Measurements from ENCODE around the gene TBC1D19.
"Not testable (repeated sequence)": the region's sequence is repeated elsewhere in the genome, so short reads cannot be mapped to it uniquely, and the experiment has no call there.

Gene TBC1D19

GRCh38 chr4:26685250-26685649 lies 101.4 kb downstream of the TBC1D19 start:
- DNase-seq: no peak

GRCh38 chr4:26687728-26688127 lies 103.8 kb downstream of the TBC1D19 start:
- DNase-seq: peak; percentile 88

DNA sequence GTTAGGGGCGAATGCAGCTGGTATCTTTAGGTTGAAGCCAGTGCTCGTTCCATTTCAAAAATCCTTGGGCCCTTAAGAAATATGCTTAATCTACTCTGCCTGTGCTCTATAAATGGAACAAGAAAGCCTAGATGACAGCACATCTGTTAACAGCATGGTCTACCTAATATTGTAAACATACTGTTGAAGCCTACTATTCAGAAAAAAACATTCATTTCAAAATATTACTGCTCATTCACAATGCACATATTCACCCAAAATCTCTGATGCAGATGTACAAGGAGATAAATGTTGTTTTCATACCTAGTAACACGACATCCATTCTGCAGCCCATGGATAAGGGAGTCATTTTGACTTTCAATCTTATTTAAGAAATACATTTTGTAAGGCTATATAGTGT lies 106.6 kb downstream of the TBC1D19 start:
- DNase-seq: no peak

GRCh38 chr4:26692014-26692726 lies 108.3 kb downstream of the TBC1D19 start:
- peak; percentile 23 for DNase-seq

DNA sequence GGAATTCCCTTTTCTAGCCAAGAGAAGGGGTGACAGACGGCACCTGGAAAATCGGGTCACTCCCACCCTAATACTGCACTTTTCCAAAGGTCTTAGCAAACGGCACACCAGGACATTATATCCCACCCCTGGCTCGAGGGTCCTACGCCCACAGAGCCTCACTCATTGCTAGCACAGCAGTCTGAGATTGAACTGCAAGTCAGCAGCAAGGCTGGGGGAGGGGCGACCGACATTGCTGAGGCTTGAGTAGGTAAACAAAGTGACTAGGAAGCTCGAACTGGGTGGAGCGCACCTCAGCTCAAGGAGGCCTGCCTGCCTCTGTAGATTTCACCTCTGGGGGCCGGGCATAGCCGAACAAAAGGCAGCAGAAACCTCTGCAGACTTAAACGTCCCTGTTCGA lies 110.2 kb downstream of the TBC1D19 start:
- not testable (repeated sequence) for DNase-seq

DNA sequence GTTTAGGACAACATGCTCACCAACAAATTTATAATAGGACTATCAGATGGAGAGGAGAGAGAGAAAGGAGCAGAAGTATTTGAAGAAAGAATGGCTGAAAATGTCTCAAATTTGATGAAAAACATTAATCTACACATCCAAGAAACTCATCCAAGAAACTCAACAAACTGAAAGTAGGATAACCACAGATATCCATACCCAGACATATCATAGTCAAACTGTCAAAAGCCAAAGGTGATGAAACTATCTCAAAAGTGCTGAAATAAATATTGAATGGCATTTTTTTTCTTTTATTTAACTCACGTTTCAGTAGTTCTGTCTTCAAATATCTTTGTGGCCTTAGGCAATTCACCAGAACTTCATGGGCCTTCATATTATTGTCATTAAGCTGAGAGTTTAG lies 116.2 kb downstream of the TBC1D19 start:
- peak; percentile 6 for DNase-seq

GRCh38 chr4:26701095-26701494 lies 117.2 kb downstream of the TBC1D19 start:
- DNase-seq: no peak

- no peak for DNase-seq
Observed at GRCh38 chr4:26701786-26702227, 117.9 kb downstream of the TBC1D19 start.

- no peak for DNase-seq
Observed at GRCh38 chr4:26707342-26707741, 123.5 kb downstream of the TBC1D19 start.

DNA sequence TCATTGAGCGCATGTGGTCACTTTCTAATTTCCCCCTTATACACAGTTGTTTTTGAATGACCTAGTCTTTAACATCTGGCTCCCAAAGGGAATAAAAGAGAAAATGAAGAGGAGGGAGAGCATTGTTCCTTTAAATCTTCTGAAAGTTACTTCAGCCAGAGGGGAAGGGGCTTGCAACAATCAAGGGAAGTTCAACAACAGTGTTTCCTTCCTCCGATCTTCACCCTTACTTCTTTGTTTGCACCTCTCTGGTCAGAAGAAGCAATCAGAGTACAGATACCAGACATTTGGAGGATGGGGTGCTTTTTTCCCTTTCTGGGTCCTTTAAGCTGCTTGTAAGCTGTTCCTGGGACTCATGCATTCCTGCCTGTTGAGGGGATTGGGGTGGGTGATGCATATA lies 125.4 kb downstream of the TBC1D19 start:
- DNase-seq: no peak

- DNase-seq: no peak
Observed at GRCh38 chr4:26713563-26714151, 129.8 kb downstream of the TBC1D19 start.

DNA sequence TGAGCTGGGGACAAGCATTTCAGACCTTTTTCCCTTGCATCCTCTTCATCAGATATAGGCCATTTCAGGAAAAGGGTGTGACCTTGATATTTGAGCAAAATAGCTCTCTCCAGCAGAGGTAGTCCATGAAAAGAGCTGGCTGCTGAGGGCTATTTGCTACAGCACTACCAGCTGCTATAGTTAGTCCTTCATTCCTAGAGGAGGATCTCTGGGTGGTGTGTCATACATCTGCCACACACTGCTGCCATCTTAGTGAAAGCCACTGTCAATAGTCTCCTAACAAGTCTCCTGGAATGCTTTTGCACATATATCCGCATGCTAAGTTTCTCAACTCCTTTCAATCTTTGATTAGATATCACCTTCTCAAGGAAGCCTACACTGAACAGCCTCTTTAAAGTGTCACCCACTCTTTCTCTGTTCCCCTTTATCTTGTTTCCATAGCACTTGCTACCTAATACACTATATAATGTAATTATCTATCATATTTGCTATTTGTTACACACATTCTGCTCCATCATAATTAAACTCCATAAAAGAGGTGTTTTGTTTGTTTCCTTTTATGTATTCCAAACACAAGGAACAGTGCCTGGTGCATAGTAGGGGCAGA lies 131.9 kb downstream of the TBC1D19 start:
- no peak for DNase-seq

DNA sequence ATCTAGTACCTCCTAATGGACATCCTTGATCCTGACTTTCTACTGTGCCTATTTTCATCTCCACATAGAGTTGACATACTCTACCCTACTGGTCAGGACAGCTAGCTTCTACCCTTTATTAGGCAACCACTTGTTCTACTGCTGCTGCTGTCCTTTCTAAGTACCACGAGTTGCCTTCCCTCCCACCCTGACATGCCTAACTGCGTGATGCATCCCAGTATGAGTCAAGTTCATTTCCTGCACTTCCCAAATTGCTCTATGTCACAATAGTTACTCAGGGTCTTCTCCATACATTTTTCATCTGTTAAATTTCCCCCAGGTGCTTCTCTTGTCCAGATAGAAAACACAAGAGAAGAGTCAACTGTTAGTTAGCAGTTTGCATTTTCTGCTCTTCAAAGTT lies 133.4 kb downstream of the TBC1D19 start:
- peak; percentile 70 for DNase-seq

GRCh38 chr4:26719954-26720552 lies 136.2 kb downstream of the TBC1D19 start:
- DNase-seq: peak; percentile 37

DNA sequence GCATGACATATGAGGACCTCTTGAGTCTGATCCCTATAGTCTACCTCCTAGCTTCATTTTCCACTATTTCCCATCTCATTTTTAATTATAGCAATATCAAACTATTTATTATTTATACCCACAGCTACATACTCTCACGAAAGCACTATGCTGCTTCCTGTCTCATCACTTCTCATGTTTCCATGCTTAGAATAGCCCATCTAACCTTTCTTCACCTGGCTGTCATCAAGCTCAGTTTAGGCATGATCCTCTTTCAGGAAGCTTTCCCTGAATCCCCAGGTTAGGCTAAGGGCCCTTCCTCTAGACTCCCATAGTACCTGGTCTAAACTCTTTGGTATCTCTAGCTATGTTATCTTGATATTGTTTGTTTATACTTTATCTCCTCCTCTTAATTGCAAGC lies 137.8 kb downstream of the TBC1D19 start:
- DNase-seq: no peak

- peak; percentile 10 for DNase-seq
Observed at GRCh38 chr4:26723216-26723615, 139.3 kb downstream of the TBC1D19 start.

GRCh38 chr4:26724534-26724933 lies 140.7 kb downstream of the TBC1D19 start:
- DNase-seq: no peak

DNA sequence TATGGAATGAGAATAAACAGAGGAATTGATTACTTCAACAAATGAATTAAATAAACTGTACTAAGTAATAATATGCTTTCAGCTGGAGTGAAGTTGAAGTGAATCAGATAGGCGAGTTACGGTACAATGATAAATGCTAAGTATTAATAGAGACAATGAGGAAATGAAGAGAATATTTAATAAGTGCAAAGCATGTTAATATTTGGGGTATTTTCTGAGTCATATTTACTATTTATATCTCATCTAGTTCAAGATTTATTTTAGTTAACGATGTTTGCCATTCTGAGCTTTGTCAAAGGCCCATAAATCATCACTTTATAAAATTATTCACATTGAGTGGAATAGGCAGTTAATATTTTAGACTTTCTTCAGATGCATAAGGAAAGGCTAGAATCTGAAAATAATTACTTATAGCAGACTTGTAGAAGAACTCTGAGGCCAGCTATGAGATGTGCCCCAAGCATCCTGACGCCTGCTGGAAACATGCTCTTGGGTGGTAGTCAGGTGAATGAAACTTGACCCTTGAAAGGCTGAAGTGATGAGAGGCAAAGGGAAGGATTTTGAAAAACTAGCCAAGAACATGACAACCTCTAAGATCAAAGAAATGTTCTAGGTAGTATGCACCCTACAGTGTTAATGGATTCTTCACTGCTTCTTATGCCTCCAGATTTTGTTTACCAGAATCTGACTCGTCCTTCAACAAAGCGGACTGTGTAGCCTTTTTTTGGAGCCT lies 142.9 kb downstream of the TBC1D19 start:
- DNase-seq: no peak

DNA sequence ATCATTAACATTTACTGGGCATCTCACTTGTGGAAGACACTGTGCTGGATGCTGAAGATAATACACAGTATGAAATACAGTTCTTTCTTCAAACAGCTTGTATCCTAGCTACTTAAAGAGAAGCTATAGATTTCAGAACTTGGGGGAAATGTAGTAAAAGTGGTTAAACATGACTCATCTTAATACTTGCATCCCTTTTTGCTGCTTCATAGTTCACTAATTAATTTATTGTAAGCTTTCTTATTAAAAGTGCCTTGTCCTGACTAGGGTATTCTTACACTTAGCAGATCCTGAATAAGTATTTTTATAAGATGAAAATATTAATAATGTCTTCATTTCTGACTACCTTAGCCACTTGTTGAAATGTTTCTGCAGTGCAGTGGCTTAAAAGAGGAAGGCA lies 144.0 kb downstream of the TBC1D19 start:
- DNase-seq: no peak

GRCh38 chr4:26729027-26729426 lies 145.1 kb downstream of the TBC1D19 start:
- no peak for DNase-seq

DNA sequence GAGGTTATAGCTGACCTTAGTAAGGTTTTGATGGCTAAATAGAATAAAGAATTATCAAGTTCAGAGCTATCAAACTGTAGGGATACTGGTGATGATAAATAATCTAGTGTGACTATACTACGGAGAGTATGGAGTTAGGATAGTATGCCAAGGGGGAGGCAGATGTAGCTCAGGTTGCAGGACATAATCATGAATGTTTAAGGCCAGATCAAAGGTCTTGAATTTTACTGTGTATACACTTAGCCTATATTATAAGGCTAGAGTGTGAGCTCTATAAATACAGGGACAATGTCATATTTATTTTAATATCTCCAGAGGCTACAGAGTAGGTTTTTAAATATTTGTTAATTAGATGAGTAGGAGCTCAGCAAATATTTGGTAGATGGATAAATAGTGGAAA lies 145.7 kb downstream of the TBC1D19 start:
- no peak for DNase-seq

GRCh38 chr4:26731351-26732035 lies 147.6 kb downstream of the TBC1D19 start:
- DNase-seq: no peak
